ENCODE data around the gene SREBF1.
A peak's percentile ranks its signal among the peaks of the same experiment; 100 is the strongest.

Gene SREBF1

GRCh38 chr17:17837966-17838962 lies 1.5 kb upstream of the SREBF1 start:
- Histone ChIP-seq H3K27me3 (ENCODE audit: low read depth, low read length) (no peaks in the 10 kb centered on the region), H3K27ac (ENCODE audit: low read length) (peak overlapping the region; percentile 85), H3K36me3 (ENCODE audit: control insufficient read depth in 1 of 2, insufficient read depth in 2 of 2, low read length in 2 of 2) (peaks cover 0 to 10% of the 10 kb centered on the region in 2 donors), H3K4me3 (ENCODE audit: low read depth in 1 of 2, low read length in 2 of 2) (peak overlapping the region in 1 of 2 donors; percentile 80), H3K9me3 (ENCODE audit: control insufficient read depth in 1 of 2, low read length in 2 of 2) (no peaks in the 10 kb centered on the region), H3K4me1 (ENCODE audit: control insufficient read depth in 1 of 2, insufficient read depth in 2 of 2, low read length in 2 of 2) (peaks cover 36 to 56% of the 10 kb centered on the region in 2 donors)

DNA sequence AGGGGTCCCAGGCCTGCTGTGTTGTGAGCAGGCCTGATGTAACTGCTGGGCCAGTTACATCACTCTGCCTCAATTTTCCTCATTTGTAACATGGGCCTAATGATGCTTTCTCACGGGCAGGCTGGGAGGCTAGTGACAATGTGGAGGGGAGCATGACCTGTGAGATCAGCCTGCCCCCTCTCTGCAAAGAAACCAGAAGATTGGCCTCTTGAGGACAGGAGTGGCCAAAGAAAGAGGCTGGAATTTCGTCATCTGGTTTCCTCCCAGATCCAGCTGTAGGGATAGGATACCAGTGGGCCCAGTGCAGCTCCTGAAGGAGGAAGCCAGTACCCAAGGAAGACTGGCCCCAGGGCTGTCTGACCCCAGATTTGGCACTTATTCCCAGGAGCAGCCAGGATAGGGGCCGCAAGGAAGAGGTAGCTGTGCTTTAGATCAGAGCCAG lies 615 bp upstream of the SREBF1 start:
- H3K9me3 ChIP-seq (ENCODE audit: control insufficient read depth in 1 of 2, low read length in 2 of 2) = no peaks in the 10 kb centered on the region
- H3K4me1 ChIP-seq (ENCODE audit: control insufficient read depth in 1 of 2, insufficient read depth in 2 of 2, low read length in 2 of 2) = peaks cover 36 to 58% of the 10 kb centered on the region in 2 donors
- H3K27ac ChIP-seq (ENCODE audit: low read length) = peak overlapping the region; percentile 85
- no peaks in the 10 kb centered on the region for H3K27me3 ChIP-seq (ENCODE audit: low read depth, low read length)
- H3K4me3 ChIP-seq (ENCODE audit: low read depth in 1 of 2, low read length in 2 of 2) = peak overlapping the region; percentile 63 to 80
- H3K36me3 ChIP-seq (ENCODE audit: control insufficient read depth in 1 of 2, insufficient read depth in 2 of 2, low read length in 2 of 2) = peaks cover 0 to 10% of the 10 kb centered on the region in 2 donors

DNA sequence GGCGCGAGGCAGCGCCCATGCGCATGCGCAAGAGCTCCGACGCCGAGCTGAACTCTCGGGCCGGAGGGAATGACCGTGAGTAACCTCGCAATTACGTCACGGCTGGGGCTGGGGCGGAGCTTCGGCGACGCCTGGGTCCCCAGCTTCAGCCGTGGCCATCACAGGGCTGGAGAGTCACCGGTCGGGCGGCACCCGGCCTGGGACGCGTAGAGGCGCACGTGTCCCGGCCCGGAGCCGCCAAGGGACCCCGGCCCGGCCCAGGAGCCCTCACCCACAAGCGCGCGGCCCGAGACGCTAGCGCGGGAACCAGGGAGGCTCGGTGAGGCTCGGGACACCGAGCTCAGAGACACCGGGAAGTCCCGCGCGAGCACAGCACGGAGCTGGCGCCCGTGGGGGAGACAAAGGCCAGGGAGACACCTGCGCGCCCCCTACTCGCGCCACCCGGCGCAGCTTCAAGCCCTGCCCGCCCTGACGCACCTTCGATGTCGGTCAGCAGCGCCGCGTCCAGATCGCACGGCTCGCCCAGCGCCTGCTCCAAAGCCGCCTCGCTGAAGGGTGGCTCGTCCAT lies 452 bp downstream of the SREBF1 start:
- peaks cover 43 to 69% of the 10 kb centered on the region in 2 donors for H3K4me1 ChIP-seq (ENCODE audit: control insufficient read depth in 1 of 2, insufficient read depth in 2 of 2, low read length in 2 of 2)

GRCh38 chr17:17835415-17836249 lies 1.2 kb downstream of the SREBF1 start:
- Histone ChIP-seq H3K27ac (ENCODE audit: low read length) (peak overlapping the region; percentile 85), H3K27me3 (ENCODE audit: low read depth, low read length) (no peaks in the 10 kb centered on the region), H3K4me1 (ENCODE audit: control insufficient read depth in 1 of 2, insufficient read depth in 2 of 2, low read length in 2 of 2) (peaks cover 40 to 71% of the 10 kb centered on the region in 2 donors), H3K36me3 (ENCODE audit: control insufficient read depth in 1 of 2, insufficient read depth in 2 of 2, low read length in 2 of 2) (peaks cover 0 to 10% of the 10 kb centered on the region in 2 donors), H3K9me3 (ENCODE audit: control insufficient read depth in 1 of 2, low read length in 2 of 2) (no peaks in the 10 kb centered on the region), H3K4me3 (ENCODE audit: low read depth in 1 of 2, low read length in 2 of 2) (peak overlapping the region; percentile 63 to 80)

More for the DNA sequence above, 452 bp downstream of the SREBF1 start:
- H3K27me3 ChIP-seq (ENCODE audit: low read depth, low read length) = no peaks in the 10 kb centered on the region
- peaks cover 0 to 10% of the 10 kb centered on the region in 2 donors for H3K36me3 ChIP-seq (ENCODE audit: control insufficient read depth in 1 of 2, insufficient read depth in 2 of 2, low read length in 2 of 2)
- no peaks in the 10 kb centered on the region for H3K9me3 ChIP-seq (ENCODE audit: control insufficient read depth in 1 of 2, low read length in 2 of 2)
- H3K27ac ChIP-seq (ENCODE audit: low read length) = peak overlapping the region; percentile 85
- peak overlapping the region; percentile 63 to 80 for H3K4me3 ChIP-seq (ENCODE audit: low read depth in 1 of 2, low read length in 2 of 2)

- Histone ChIP-seq H3K27ac (ENCODE audit: low read length) (peak overlapping the region; percentile 85), H3K4me3 (ENCODE audit: low read depth in 1 of 2, low read length in 2 of 2) (peak overlapping the region; percentile 63 to 80)
Observed at GRCh38 chr17:17834974-17835373, 1.8 kb downstream of the SREBF1 start.

GRCh38 chr17:17833658-17834357 lies 3.0 kb downstream of the SREBF1 start:
- no peaks in the 10 kb centered on the region for H3K27me3 ChIP-seq (ENCODE audit: low read depth, low read length)
- no peak overlapping the region for H3K27ac ChIP-seq (ENCODE audit: low read length)
- peaks cover 0 to 7% of the 10 kb centered on the region in 2 donors for H3K36me3 ChIP-seq (ENCODE audit: control insufficient read depth in 1 of 2, insufficient read depth in 2 of 2, low read length in 2 of 2)
- H3K4me3 ChIP-seq (ENCODE audit: low read depth in 1 of 2, low read length in 2 of 2) = no peak overlapping the region
- H3K9me3 ChIP-seq (ENCODE audit: control insufficient read depth in 1 of 2, low read length in 2 of 2) = no peaks in the 10 kb centered on the region
- peaks cover 34 to 63% of the 10 kb centered on the region in 2 donors for H3K4me1 ChIP-seq (ENCODE audit: control insufficient read depth in 1 of 2, insufficient read depth in 2 of 2, low read length in 2 of 2)

More at GRCh38 chr17:17834974-17835373, 1.8 kb downstream of the SREBF1 start:
- Histone ChIP-seq H3K9me3 (ENCODE audit: control insufficient read depth in 1 of 2, low read length in 2 of 2) (no peaks in the 10 kb centered on the region), H3K36me3 (ENCODE audit: control insufficient read depth in 1 of 2, insufficient read depth in 2 of 2, low read length in 2 of 2) (peaks cover 0 to 7% of the 10 kb centered on the region in 2 donors), H3K4me1 (ENCODE audit: control insufficient read depth in 1 of 2, insufficient read depth in 2 of 2, low read length in 2 of 2) (peaks cover 40 to 74% of the 10 kb centered on the region in 2 donors), H3K27me3 (ENCODE audit: low read depth, low read length) (no peaks in the 10 kb centered on the region)

GRCh38 chr17:17832032-17832363 lies 4.8 kb downstream of the SREBF1 start:
- Histone ChIP-seq H3K36me3 (ENCODE audit: control insufficient read depth in 1 of 2, insufficient read depth in 2 of 2, low read length in 2 of 2) (peaks cover 0 to 7% of the 10 kb centered on the region in 2 donors), H3K27ac (ENCODE audit: low read length) (peak overlapping the region; percentile 33), H3K4me3 (ENCODE audit: low read depth in 1 of 2, low read length in 2 of 2) (peak overlapping the region in 1 of 2 donors; percentile 10), H3K27me3 (ENCODE audit: low read depth, low read length) (no peaks in the 10 kb centered on the region), H3K4me1 (ENCODE audit: control insufficient read depth in 1 of 2, insufficient read depth in 2 of 2, low read length in 2 of 2) (peaks cover 20 to 58% of the 10 kb centered on the region in 2 donors), H3K9me3 (ENCODE audit: control insufficient read depth in 1 of 2, low read length in 2 of 2) (no peaks in the 10 kb centered on the region)

DNA sequence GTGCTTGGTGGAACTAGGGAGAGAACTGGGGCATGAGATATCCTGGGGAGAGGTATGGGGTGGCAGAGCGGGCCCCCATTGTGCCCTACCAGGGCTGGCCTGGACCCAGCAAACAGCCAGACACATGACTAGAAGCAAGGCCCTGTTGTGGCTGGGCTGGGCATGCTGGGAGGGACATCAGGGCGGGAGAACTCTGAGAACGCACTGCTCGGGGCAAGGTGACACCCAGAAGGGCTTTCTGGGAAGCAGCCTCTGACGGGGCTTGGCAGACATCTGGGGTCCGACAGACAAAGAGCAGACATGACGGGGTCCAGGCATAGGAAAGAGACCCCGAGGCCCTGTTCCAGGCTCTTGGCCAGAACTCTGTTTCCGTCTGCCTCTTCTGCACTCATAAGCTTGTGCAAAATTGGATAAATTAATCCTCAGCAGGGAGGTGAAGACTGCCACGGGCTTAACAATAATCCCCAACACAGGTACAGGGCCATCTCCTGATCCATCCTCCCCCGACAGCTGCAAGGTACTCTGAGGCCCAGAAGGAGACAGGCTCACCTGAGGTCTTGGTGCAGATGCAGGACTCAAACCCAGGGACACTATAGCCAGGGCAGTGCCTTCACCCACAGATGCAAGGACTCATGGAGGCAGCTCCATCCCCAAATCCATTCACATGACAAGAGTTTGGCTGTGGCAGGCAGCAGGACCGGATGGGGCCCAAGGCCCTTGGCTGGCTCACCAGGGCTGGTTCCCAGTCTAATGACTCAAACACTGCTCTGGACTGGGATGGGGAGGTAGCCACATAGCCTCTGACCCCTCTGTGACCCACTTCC lies 5.4 kb downstream of the SREBF1 start:
- Histone ChIP-seq H3K36me3 (ENCODE audit: control insufficient read depth in 1 of 2, insufficient read depth in 2 of 2, low read length in 2 of 2) (peaks cover 0 to 3% of the 10 kb centered on the region in 2 donors), H3K9me3 (ENCODE audit: control insufficient read depth in 1 of 2, low read length in 2 of 2) (no peaks in the 10 kb centered on the region), H3K27me3 (ENCODE audit: low read depth, low read length) (no peaks in the 10 kb centered on the region), H3K27ac (ENCODE audit: low read length) (peak overlapping the region; percentile 45), H3K4me1 (ENCODE audit: control insufficient read depth in 1 of 2, insufficient read depth in 2 of 2, low read length in 2 of 2) (peaks cover 20 to 63% of the 10 kb centered on the region in 2 donors), H3K4me3 (ENCODE audit: low read depth in 1 of 2, low read length in 2 of 2) (peak overlapping the region in 1 of 2 donors; percentile 10)

DNA sequence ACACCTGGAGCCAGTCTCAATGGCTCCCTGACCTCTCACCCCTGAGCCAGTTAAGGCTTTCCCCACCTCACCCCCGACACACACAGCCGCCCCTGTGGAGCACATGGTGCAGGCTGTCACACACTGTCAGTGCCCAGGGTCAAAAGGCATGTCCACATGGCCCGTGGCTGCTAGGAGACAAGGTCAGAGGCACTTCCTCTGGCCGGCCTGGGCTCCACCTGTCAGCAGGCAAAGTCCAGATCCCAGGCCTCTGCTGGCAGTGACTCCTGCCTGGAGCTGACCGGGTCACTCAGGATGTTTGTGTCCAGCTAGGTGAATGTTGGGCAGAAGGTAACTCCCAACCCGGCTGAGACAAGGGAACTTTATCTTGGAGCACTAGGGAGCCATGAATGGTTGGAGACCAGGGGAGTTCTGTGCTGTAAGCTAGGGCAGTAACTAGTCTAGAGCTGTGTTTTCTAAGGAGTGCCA lies 6.0 kb downstream of the SREBF1 start:
- Histone ChIP-seq H3K4me1 (ENCODE audit: control insufficient read depth in 1 of 2, insufficient read depth in 2 of 2, low read length in 2 of 2) (peaks cover 23 to 67% of the 10 kb centered on the region in 2 donors), H3K27ac (ENCODE audit: low read length) (peak overlapping the region; percentile 45)

DNA sequence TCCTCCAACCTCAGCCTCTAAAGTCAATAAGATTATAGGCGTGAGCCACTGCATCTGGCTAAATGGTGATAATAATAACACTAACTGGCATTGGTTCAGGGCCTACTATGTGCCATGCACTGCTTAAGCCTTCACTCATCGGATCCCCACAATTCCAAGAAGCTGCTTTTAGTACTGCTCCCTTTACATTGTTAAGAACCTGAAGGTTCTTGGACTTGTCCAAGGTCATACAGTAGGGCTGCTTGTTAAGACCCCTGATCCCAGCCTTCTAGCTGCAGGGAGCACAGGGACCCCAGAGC lies 6.6 kb downstream of the SREBF1 start:
- Histone ChIP-seq H3K27ac (ENCODE audit: low read length) (no peak overlapping the region), H3K27me3 (ENCODE audit: low read depth, low read length) (no peaks in the 10 kb centered on the region), H3K4me1 (ENCODE audit: control insufficient read depth in 1 of 2, insufficient read depth in 2 of 2, low read length in 2 of 2) (peaks cover 19 to 67% of the 10 kb centered on the region in 2 donors), H3K9me3 (ENCODE audit: control insufficient read depth in 1 of 2, low read length in 2 of 2) (no peaks in the 10 kb centered on the region), H3K36me3 (ENCODE audit: control insufficient read depth in 1 of 2, insufficient read depth in 2 of 2, low read length in 2 of 2) (no peaks in the 10 kb centered on the region), H3K4me3 (ENCODE audit: low read depth in 1 of 2, low read length in 2 of 2) (no peak overlapping the region)

More for the DNA sequence above, 6.0 kb downstream of the SREBF1 start:
- Histone ChIP-seq H3K4me3 (ENCODE audit: low read depth in 1 of 2, low read length in 2 of 2) (no peak overlapping the region), H3K9me3 (ENCODE audit: control insufficient read depth in 1 of 2, low read length in 2 of 2) (no peaks in the 10 kb centered on the region), H3K27me3 (ENCODE audit: low read depth, low read length) (no peaks in the 10 kb centered on the region), H3K36me3 (ENCODE audit: control insufficient read depth in 1 of 2, insufficient read depth in 2 of 2, low read length in 2 of 2) (no peaks in the 10 kb centered on the region)
